Tibial nerve (tissue), 4 donors: ENCODE data around the gene F5. TPM values are rescaled to one million over a fixed set of nuclear protein-coding genes. Genes with fewer than 3 reads are reported as not detected.

Experiments
- DNase-seq, 2 donors: peaks; one replicate each; pipeline ENCODE4 v3.0.0-alpha.2; 2019; ENCODE audit warnings: low spot score in 2 of 2
- H3K27ac ChIP-seq, 4 donors: fragments of 200-600 bp; sonication (generic) in 3 of 4; one replicate each; pipeline ENCODE4 v1.5.1; 2017 to 2019; ENCODE audit warnings: mild to moderate bottlenecking in 1 of 4
- H3K27me3 ChIP-seq, 2 donors: fragments of 200-600 bp; sonication (generic) in 1 of 2; one replicate each; pipeline versions ENCODE4 v1.5.1 to v1.6.0; 2017 to 2019
- H3K36me3 ChIP-seq, 3 donors: fragments of 200-600 bp; sonication (generic); one replicate each; pipeline ENCODE4 v1.5.1; 2018 to 2019
- H3K4me1 ChIP-seq, 4 donors: fragments of 200-600 bp; sonication (generic) in 3 of 4; one replicate each; pipeline ENCODE4 v1.5.1; 2017 to 2019
- H3K4me3 ChIP-seq, 4 donors: fragments of 200-600 bp; sonication (generic) in 3 of 4; one replicate each; pipeline ENCODE4 v1.5.1; 2017 to 2019; ENCODE audit warnings: mild to moderate bottlenecking in 1 of 4, moderate library complexity in 1 of 4
- H3K9me3 ChIP-seq, 4 donors: fragments of 200-600 bp; sonication (generic) in 3 of 4; one replicate each; pipeline ENCODE4 v1.5.1; 2017 to 2019
- EP300 ChIP-seq, 2 donors: sonication (generic); formaldehyde crosslinking; IDR thresholded peaks; one replicate each; pipeline ENCODE4 v1.6.1; 2017; ENCODE audit warnings: antibody characterized with exemption in 2 of 2, mild to moderate bottlenecking in 1 of 2
- POLR2A ChIP-seq, 2 donors: fragments of 450-650 bp; IDR thresholded peaks; one replicate each; pipeline ENCODE4 v1.6.1; 2017; ENCODE audit warnings: antibody characterized with exemption in 2 of 2, mild to moderate bottlenecking in 2 of 2, moderate library complexity in 2 of 2
- WGBS, 2 donors: methylation state at CpG; one replicate each; pipeline ENCODE4 v1.1.5; 2018; 5-methylcytosine and 5-hydroxymethylcytosine counted together
- total RNA-seq, 4 donors: library from RNA; depleted of rRNA; stranded (reverse); fragments of >200 nt; gene quantifications; one replicate each; pipeline ENCODE4 v1.1.0, GENCODE V29; 2016
- TF ChIP-seq, protein P1 (sequence below), 5 experiments: fragments of 200-600 bp in 3 of 5; fragments of 450-650 bp in 2 of 5; sonication (generic) in 3 of 5; IDR thresholded peaks; one replicate each; pipeline ENCODE4 v1.5.1; 2016 to 2019; ENCODE audit warnings: antibody characterized with exemption in 5 of 5, mild to moderate bottlenecking in 3 of 5, moderate library complexity in 2 of 5

The F5 gene
- total RNA-seq, 4 donors from 2014 or later, result 0.42 to 0.98 (median 0.60) TPM; not detected in 1

DNA sequence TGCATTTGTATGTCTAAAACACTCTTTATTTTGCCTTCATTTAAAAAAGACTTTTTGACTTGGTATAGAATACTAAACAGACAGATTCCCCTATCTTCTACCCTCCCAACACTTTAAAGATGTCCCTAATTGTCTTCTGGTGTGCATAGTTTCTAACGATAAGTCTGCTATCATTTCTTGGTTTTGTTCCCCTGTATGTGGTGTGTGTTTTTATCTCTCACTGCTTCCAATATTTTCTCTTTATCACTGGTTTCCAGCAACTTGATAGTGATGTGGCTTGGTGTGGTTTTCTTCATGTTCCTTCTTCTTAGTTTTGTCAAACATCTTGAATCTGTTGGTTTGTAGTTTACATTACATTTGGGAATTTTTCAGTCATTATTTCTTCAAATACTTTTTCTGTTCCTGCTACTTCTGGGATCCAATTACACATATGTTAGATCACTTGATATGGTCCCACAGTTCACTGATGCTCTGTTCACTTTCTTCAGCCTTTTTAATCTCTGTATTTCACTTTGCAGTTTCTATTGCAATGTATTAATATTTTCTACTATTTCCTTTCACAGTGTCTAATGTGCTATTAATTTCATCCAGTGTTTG is 23.2 kb downstream of the F5 start:
- H3K4me3 ChIP-seq, result no peak overlapping the region
- WGBS, 2 donors, result 94 to 96% methylated on average over 1 of the region's 1 CpG
- no peaks in the 10 kb centered on the region for H3K4me1 ChIP-seq
- no peak overlapping the region for H3K27ac ChIP-seq
- H3K27me3 ChIP-seq, result no peaks in the 10 kb centered on the region
- H3K36me3 ChIP-seq, result no peaks in the 10 kb centered on the region
- no peak for TF ChIP-seq POLR2A (IDR thresholded peaks at IDR 0.05)
- no peak for TF ChIP-seq EP300 (IDR thresholded peaks at IDR 0.05)
- TF ChIP-seq, protein P1, sequence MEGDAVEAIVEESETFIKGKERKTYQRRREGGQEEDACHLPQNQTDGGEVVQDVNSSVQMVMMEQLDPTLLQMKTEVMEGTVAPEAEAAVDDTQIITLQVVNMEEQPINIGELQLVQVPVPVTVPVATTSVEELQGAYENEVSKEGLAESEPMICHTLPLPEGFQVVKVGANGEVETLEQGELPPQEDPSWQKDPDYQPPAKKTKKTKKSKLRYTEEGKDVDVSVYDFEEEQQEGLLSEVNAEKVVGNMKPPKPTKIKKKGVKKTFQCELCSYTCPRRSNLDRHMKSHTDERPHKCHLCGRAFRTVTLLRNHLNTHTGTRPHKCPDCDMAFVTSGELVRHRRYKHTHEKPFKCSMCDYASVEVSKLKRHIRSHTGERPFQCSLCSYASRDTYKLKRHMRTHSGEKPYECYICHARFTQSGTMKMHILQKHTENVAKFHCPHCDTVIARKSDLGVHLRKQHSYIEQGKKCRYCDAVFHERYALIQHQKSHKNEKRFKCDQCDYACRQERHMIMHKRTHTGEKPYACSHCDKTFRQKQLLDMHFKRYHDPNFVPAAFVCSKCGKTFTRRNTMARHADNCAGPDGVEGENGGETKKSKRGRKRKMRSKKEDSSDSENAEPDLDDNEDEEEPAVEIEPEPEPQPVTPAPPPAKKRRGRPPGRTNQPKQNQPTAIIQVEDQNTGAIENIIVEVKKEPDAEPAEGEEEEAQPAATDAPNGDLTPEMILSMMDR (IDR thresholded peaks at IDR 0.05), result no peak
- peaks cover 0 to 14% (median 0%) of the 10 kb centered on the region in 4 donors for H3K9me3 ChIP-seq
- no peak for DNase-seq

DNA sequence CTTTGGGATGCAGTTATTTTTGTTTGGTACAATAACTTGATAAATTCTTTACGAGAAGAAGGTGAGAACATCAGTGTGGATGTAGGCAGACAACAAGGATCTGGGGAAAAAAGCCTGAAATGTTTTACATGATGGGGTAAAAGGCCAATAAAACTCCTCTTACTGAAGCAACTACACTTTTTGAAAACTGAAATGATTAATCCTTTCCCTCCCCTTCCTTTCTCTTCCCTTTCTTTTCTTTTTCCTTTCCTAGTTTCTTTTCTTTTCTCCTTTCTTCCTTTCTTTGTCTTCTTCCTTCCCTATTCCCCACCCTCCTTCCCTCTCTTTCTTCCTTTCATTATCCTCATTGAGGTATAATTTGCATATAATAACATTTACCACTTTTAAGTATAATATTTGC is 24.6 kb downstream of the F5 start:
- Histone ChIP-seq H3K4me3 (no peak overlapping the region), H3K27me3 (no peaks in the 10 kb centered on the region), H3K9me3 (peaks cover 0 to 14% (median 0%) of the 10 kb centered on the region in 4 donors), H3K27ac (no peak overlapping the region), H3K4me1 (no peaks in the 10 kb centered on the region), H3K36me3 (no peaks in the 10 kb centered on the region)
- WGBS, 2 donors, result 13 to 63% methylated on average over 1 of the region's 1 CpG
- TF ChIP-seq EP300 (IDR thresholded peaks at IDR 0.05) (no peak), POLR2A (IDR thresholded peaks at IDR 0.05) (no peak)
- TF ChIP-seq, protein P1 (IDR thresholded peaks at IDR 0.05), result no peak
- DNase-seq, result no peak

DNA sequence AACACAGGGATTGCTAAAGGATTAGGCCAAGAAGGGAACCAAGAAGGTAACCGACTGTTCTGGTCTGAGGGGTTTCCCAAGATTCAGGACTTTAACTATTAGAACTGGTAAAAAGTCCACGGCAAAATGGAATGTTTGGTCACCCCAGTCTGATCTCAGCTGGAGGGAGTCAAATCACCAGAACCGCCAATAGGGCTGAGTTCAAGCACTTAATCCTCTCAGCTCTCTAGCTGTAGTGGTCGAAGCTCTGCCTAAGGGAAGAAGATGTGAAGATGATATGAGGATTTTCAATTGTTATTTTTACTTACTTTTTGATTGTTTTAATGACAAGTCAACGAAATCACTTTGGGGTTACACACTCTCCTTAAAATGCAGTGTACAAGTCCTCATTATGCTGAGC is 29.1 kb downstream of the F5 start:
- 72 to 81% methylated on average over 5 of the region's 5 CpGs for WGBS, 2 donors
- no peaks in the 10 kb centered on the region for H3K9me3 ChIP-seq

DNA sequence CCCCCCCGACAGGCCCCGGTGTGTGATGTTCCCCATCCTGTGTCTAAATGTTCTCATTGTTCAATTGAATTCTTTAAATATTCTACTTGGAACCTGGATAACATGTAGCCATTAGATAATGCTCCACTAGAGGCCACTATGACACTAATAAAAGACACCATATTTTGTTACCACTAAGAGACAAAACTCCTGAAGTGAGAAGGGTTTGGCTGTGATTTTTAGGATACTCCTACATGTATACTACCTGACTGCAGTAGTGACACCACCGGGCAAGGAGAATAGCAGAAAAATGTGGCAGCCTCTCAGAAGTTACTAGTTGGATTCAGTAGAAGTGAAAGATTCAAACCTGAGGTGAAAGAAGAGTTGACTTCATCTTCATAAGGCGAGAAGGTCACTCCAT is 36.0 kb downstream of the F5 start:
- H3K4me3 ChIP-seq, result no peak overlapping the region
- H3K4me1 ChIP-seq, result no peaks in the 10 kb centered on the region
- no peaks in the 10 kb centered on the region for H3K9me3 ChIP-seq
- no peaks in the 10 kb centered on the region for H3K27me3 ChIP-seq
- no peak overlapping the region for H3K27ac ChIP-seq
- peak in 1 of 2 donors; percentile 21 for DNase-seq
- TF ChIP-seq, protein P1 (IDR thresholded peaks at IDR 0.05), result peak in 4 of 5 experiments; percentile 21 to 57 (median 34)
- TF ChIP-seq EP300 (IDR thresholded peaks at IDR 0.05), result no peak
- 37% methylated on average over 4 of the region's 4 CpGs for WGBS, 2 donors
- no peaks in the 10 kb centered on the region for H3K36me3 ChIP-seq

More for the DNA sequence above, 29.1 kb downstream of the F5 start:
- Histone ChIP-seq H3K27ac (no peak overlapping the region), H3K36me3 (no peaks in the 10 kb centered on the region), H3K27me3 (no peaks in the 10 kb centered on the region), H3K4me3 (no peak overlapping the region), H3K4me1 (no peaks in the 10 kb centered on the region)
- TF ChIP-seq, protein P1 (IDR thresholded peaks at IDR 0.05), result no peak
- TF ChIP-seq POLR2A (IDR thresholded peaks at IDR 0.05), result no peak
- no peak for TF ChIP-seq EP300 (IDR thresholded peaks at IDR 0.05)
- DNase-seq, result no peak

DNA sequence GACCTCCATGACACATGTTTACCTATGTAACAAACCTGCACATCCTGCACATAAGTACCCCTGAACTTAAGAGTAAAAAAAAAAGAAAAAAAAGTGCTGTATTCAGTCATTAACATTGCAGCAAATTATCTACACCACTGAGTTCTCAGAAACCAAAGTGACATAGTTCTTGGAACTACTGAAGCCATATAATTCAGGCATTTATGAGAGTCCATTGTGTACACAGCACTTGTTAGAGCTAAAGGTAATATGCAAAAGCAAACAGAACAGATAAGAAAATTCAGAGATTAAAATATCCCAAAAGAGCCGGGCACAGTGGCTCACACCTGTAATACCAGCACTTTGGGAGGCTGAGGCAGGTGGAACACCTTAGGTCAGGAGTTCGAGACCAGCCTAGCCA is 38.0 kb downstream of the F5 start:
- Histone ChIP-seq H3K4me3 (no peak overlapping the region), H3K27ac (no peak overlapping the region), H3K36me3 (no peaks in the 10 kb centered on the region), H3K9me3 (no peaks in the 10 kb centered on the region), H3K4me1 (no peaks in the 10 kb centered on the region), H3K27me3 (no peaks in the 10 kb centered on the region)
- DNase-seq, result no peak
- 83 to 94% methylated on average over 2 of the region's 2 CpGs for WGBS, 2 donors
- TF ChIP-seq POLR2A (IDR thresholded peaks at IDR 0.05) (no peak), EP300 (IDR thresholded peaks at IDR 0.05) (no peak)
- TF ChIP-seq, protein P1 (IDR thresholded peaks at IDR 0.05), result no peak
